Hepatocyte (in vitro differentiated cells): Measurements from ENCODE around the gene TCF7. TPM values are rescaled to one million over a fixed set of nuclear protein-coding genes. Genes with fewer than 3 reads are reported as not detected.

Experiments used
- DNase-seq: peaks from one replicate; pipeline ENCODE4 v3.0.0-alpha.2; 2016; ENCODE audit warnings: low spot score
- H2AFZ ChIP-seq: fragments of 200-600 bp; sonication (generic); 2 replicates; pipeline ENCODE4 v1.6.0; 2016; ENCODE audit warnings: antibody characterized with exemption, mild to moderate bottlenecking
- H3K27ac ChIP-seq: fragments of 200-600 bp; sonication (generic); 2 replicates; pipeline ENCODE4 v1.5.1; 2016; ENCODE audit warnings: mild to moderate bottlenecking
- H3K27me3 ChIP-seq: fragments of 200-600 bp; sonication (generic); 2 replicates; pipeline ENCODE4 v1.6.1; 2016
- H3K36me3 ChIP-seq: fragments of 200-600 bp; sonication (generic); replicated peaks from 2 replicates; pipeline ENCODE4 v1.5.1; 2016; ENCODE audit warnings: low read depth; ENCODE audit not compliant: insufficient read depth
- H3K4me1 ChIP-seq: fragments of 200-600 bp; sonication (generic); 2 replicates; pipeline ENCODE4 v1.5.1; 2016; ENCODE audit warnings: mild to moderate bottlenecking, moderate library complexity; ENCODE audit not compliant: insufficient read depth
- H3K4me2 ChIP-seq: fragments of 200-600 bp; sonication (generic); 2 replicates; pipeline ENCODE4 v1.6.0; 2016
- H3K4me3 ChIP-seq: fragments of 200-600 bp; sonication (generic); 2 replicates; pipeline ENCODE4 v1.5.1; 2016; ENCODE audit warnings: mild to moderate bottlenecking
- H3K79me2 ChIP-seq: fragments of 200-600 bp; sonication (generic); 2 replicates; pipeline ENCODE4 v1.6.0; 2017; ENCODE audit warnings: mild to moderate bottlenecking
- H3K9me2 ChIP-seq: fragments of 200-600 bp; sonication (generic); replicated peaks from 2 replicates; pipeline ENCODE4 v1.6.0; 2017; ENCODE audit warnings: mild to moderate bottlenecking; ENCODE audit not compliant: insufficient read depth
- H3K9me3 ChIP-seq: fragments of 200-600 bp; sonication (generic); 2 replicates; pipeline ENCODE4 v1.5.1; 2016; ENCODE audit warnings: low read depth, mild to moderate bottlenecking
- H4K20me1 ChIP-seq: fragments of 200-600 bp; sonication (generic); 2 replicates; pipeline ENCODE4 v1.6.0; 2016; ENCODE audit warnings: mild to moderate bottlenecking; ENCODE audit not compliant: insufficient read depth, poor library complexity, severe bottlenecking
- EZH2 ChIP-seq: fragments of 200-600 bp; sonication (generic); IDR thresholded peaks from 2 replicates; pipeline ENCODE4 v1.6.1; 2016; ENCODE audit warnings: antibody characterized with exemption, mild to moderate bottlenecking, borderline replicate concordance
- EZH2phosphoT487 ChIP-seq: fragments of 200-600 bp; sonication (generic); IDR thresholded peaks from one replicate; pipeline ENCODE4 v1.6.1; 2018; ENCODE audit warnings: antibody characterized with exemption, mild to moderate bottlenecking, low read depth, moderate library complexity; ENCODE audit not compliant: unreplicated experiment, severe bottlenecking
- WGBS: methylation state at CpG from one replicate; pipeline ENCODE4 v1.1.6; 2016; ENCODE audit warnings: low lambda C conversion rate; ENCODE audit errors: missing lambda C conversion rate; 5-methylcytosine and 5-hydroxymethylcytosine counted together
- polyA plus RNA-seq: library from polyadenylated mRNA; unstranded; fragments of >200 nt; fragmentation: Nextera tagmentation; extraction: Ambion mirVana; gene quantifications from 2 replicates; pipeline ENCODE4 v1.2.1, GENCODE V29; 2016
- total RNA-seq: library from RNA; depleted of rRNA; stranded (reverse); fragments of >200 nt; gene quantifications from 2 replicates; pipeline ENCODE4 v1.2.3, GENCODE V29; 2014
- TF ChIP-seq, protein P1 (sequence below): fragments of 200-600 bp; sonication (generic); IDR thresholded peaks from 2 replicates; pipeline ENCODE4 v1.5.1; 2016; ENCODE audit warnings: antibody characterized with exemption, mild to moderate bottlenecking; ENCODE audit not compliant: poor library complexity

Gene TCF7
- total and polyA plus RNA-seq, 2 experiments from 2014 or later, result 7.5 to 8.1 TPM

DNA sequence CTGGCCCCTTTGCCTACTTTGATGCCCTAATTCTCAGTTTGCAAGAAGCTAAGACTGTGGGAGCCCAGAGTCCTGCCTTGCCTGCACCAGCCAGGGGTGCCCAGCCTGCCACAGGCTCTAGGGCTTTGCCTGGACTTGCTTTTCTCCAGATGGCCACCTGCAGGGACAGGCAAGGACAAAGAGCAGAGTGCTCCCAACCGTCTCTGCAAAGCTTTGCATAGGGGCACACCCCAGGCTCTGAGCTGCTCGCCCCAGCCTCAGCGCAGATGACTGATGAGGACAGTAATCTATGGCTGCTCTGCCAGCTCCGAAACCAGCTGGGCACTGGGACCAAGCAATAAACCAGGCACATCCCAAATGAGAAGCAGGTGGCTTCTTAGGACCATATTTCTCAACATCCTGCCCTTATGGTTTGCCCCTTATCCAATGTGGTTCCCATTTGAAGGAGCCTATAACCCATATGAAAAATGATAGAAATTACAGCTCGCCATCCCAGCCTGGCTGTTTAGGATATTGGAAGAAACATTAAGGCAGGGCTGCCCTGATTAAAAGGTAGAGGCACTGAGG, 25.4 kb upstream of the TCF7 start:
- Histone ChIP-seq H3K27ac (no peak overlapping the region), H3K4me1 (no peaks in the 10 kb centered on the region)
- WGBS, result 85% methylated on average over 5 of the region's 5 CpGs

DNA sequence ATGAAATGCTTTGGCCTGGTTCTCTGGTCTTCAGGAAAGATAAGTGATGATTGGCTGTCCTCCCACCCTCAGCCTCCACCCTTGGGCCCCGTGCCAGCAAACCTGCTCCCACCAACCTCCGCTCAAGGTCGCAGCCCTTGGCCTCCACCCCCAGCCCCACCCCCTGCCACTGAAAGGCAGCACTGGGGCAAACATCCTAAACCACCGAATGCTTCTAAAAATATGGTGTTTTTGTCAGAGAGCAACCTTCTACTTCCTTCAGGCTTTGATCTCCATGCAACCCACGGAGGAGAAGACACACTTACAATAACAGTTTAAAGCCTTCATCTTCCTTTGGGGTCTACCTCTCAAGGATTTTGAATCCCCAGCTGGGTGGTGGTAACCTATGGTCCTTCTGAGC, 24.0 kb upstream of the TCF7 start:
- DNase-seq, result no peak
- H3K4me2 ChIP-seq, result no peak overlapping the region
- H3K9me3 ChIP-seq, result no peaks in the 10 kb centered on the region
- 90% methylated on average over 5 of the region's 5 CpGs for WGBS
- H3K36me3 ChIP-seq, result no peaks in the 10 kb centered on the region
- TF ChIP-seq EZH2, result no peak
- no peak for TF ChIP-seq EZH2phosphoT487
- TF ChIP-seq, protein P1, sequence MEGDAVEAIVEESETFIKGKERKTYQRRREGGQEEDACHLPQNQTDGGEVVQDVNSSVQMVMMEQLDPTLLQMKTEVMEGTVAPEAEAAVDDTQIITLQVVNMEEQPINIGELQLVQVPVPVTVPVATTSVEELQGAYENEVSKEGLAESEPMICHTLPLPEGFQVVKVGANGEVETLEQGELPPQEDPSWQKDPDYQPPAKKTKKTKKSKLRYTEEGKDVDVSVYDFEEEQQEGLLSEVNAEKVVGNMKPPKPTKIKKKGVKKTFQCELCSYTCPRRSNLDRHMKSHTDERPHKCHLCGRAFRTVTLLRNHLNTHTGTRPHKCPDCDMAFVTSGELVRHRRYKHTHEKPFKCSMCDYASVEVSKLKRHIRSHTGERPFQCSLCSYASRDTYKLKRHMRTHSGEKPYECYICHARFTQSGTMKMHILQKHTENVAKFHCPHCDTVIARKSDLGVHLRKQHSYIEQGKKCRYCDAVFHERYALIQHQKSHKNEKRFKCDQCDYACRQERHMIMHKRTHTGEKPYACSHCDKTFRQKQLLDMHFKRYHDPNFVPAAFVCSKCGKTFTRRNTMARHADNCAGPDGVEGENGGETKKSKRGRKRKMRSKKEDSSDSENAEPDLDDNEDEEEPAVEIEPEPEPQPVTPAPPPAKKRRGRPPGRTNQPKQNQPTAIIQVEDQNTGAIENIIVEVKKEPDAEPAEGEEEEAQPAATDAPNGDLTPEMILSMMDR, result no peak
- H4K20me1 ChIP-seq, result no peaks in the 10 kb centered on the region
- no peak overlapping the region for H3K4me3 ChIP-seq
- no peak overlapping the region for H2AFZ ChIP-seq
- peaks cover 7% of the 10 kb centered on the region for H3K4me1 ChIP-seq
- H3K27me3 ChIP-seq, result no peaks in the 10 kb centered on the region
- no peak overlapping the region for H3K27ac ChIP-seq
- H3K9me2 ChIP-seq, result no peaks in the 10 kb centered on the region
- H3K79me2 ChIP-seq, result no peaks in the 10 kb centered on the region

More for the DNA sequence above, 25.4 kb upstream of the TCF7 start:
- Histone ChIP-seq H3K36me3 (no peaks in the 10 kb centered on the region), H3K9me3 (no peaks in the 10 kb centered on the region), H4K20me1 (no peaks in the 10 kb centered on the region), H3K4me2 (no peak overlapping the region), H2AFZ (no peak overlapping the region), H3K4me3 (no peak overlapping the region), H3K27me3 (no peaks in the 10 kb centered on the region), H3K9me2 (no peaks in the 10 kb centered on the region), H3K79me2 (no peaks in the 10 kb centered on the region)
- no peak for DNase-seq
- TF ChIP-seq, protein P1, result no peak

DNA sequence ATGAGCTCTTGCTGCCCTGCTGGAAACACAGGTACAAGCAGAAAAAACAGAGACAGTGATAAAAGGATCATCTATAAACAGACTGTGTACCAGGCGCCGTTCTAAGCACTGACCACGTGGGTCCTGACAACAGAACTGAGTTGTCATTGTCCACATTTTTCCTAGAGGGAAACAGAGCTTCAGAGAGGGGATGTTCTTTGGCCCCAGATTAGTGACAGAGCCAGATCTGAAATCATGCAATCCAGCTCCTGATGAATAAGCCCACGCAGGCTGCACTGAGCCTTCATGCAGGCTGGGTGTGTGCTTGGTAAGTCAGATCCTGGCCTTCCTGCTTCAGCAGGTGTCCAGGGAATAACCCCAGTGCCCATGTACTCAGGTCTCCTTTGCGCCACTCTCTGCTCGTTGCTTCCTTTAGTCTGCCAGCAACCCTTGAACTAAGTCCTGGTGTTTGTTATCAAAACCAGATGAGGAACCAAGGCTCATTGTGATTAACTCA, 22.8 kb upstream of the TCF7 start:
- H3K27ac ChIP-seq, result no peak overlapping the region

More for the DNA sequence above, 22.8 kb upstream of the TCF7 start:
- WGBS, result 48% methylated on average over 6 of the region's 6 CpGs
- no peaks in the 10 kb centered on the region for H3K79me2 ChIP-seq
- H3K4me3 ChIP-seq, result no peak overlapping the region
- DNase-seq, result no peak
- H3K9me2 ChIP-seq, result no peaks in the 10 kb centered on the region
- no peaks in the 10 kb centered on the region for H3K36me3 ChIP-seq
- H3K4me1 ChIP-seq, result peaks cover 7% of the 10 kb centered on the region
- no peaks in the 10 kb centered on the region for H3K9me3 ChIP-seq
- no peak overlapping the region for H3K4me2 ChIP-seq
- no peaks in the 10 kb centered on the region for H3K27me3 ChIP-seq
- H4K20me1 ChIP-seq, result no peaks in the 10 kb centered on the region
- H2AFZ ChIP-seq, result no peak overlapping the region
- TF ChIP-seq EZH2phosphoT487, result no peak
- TF ChIP-seq, protein P1, result no peak
- TF ChIP-seq EZH2, result no peak
